RKO (cell line): ENCODE measurements around the gene ZBTB17.
"Not testable (repeated sequence)": the region's sequence is repeated elsewhere in the genome, so short reads cannot be mapped to it uniquely, and the experiment has no call there.

ENCODE experiments used
- DNase-seq: peaks from one replicate; pipeline ENCODE4 v3.0.0-alpha.2; 2016; ENCODE audit warnings: low spot score

ZBTB17 gene

DNA sequence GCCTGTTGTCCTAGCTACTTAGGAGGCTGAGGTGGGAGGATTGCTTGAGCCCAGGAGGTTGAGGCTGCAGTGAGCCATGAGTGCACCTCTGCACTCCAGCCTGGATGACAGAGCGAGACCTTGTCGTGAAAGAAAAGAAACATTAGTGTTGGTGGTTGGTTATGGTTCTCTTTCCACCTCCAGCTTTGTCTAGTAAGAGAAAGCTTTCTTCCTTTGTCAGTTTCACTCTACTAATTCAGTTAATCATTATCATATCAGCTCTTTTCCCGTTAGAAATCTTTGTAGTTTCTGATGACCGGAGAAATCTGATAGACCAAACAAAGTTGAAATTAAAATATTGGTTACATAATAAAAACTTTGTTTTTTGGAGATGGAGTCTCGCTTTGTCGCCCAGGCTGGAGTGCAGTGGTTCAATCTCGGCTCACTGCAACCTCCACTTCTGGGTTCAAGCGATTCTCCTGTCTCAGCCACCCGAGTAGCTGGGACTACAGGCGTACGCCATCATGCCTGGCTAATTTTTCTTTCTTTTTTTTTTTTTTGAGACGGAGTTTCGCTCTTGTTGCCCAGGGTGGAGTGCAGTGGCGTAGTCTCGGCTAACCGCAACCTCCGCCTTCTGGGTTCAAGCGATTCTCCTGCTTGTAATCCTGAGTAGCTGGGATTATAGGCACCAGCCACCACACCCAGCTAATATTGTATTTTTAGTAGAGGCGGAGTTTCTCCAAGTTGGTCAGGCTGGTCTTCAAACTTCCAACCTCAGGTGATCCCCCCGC is 78.9 kb downstream of the ZBTB17 start:
- not testable (repeated sequence) for DNase-seq

- DNase-seq = no peak
Measured at GRCh38 chr1:15895233-15895632, 80.7 kb downstream of the ZBTB17 start.

DNA sequence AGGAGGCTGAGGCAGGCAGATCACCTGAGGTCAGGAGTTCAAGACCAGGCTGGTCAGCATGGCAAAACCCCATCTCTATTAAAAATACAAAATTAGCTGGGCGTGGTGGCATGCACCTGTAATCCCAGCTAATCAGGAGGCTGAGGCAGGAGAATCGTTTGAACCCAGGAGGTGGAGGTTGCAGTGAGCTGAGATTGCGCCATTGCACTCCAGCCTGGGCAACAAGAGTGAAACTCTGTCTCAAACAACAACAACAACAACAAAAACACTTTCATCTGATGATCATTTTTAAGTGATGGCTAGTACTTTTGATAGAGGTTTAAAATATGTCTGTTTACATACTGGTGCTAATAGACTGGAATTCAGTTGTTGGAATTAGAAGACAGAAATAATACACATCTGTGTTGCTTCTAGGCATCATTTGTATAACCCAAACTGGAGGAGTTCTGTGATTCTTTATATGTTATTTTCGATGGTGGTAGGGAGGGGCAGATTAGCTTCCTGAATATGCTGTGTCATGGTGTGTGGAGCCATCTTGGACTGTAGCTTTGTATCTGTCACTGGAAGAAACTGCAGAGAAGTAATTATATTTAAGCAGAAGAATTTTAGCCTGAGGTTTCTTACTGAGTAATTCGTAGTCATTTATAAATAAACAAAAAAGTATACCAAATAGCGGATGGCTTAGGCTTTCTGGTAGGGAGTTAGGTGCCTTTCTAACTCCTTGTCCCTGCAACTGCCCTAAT is 82.9 kb downstream of the ZBTB17 start:
- DNase-seq = not testable (repeated sequence)
